CD4-positive, alpha-beta memory T cell (primary cell): ENCODE results near the gene SSBP3. TPM values are rescaled to one million over a fixed set of nuclear protein-coding genes. Genes with fewer than 3 reads are reported as not detected.

Experiments used
- CTCF ChIA-PET: fragments of 350-600 bp; sonication (Branson Sonifier 250); formaldehyde crosslinking; loops from one replicate; lab custom pipeline; 2021; ENCODE audit warnings: inconsistent platforms; ENCODE audit not compliant: partially characterized antibody; lab: Charles Lee
- POLR2A ChIA-PET: fragments of 350-600 bp; sonication (Branson Sonifier 250); formaldehyde crosslinking; loops from one replicate; lab custom pipeline; 2021; ENCODE audit not compliant: partially characterized antibody; lab: Charles Lee
- DNase-seq, 5 donors: peaks; one replicate each; pipeline versions ENCODE4 v3.0.0 to v3.0.0-alpha.2; 2020 to 2022; ENCODE audit warnings: mixed read lengths in 1 of 5
- H3K27ac ChIP-seq: one replicate; pipeline ENCODE4 v1.7.0; 2013; ENCODE audit warnings: low read depth, low read length
- H3K27me3 ChIP-seq: 2 replicates; pipeline ENCODE4 v1.7.0; 2013; ENCODE audit warnings: mild to moderate bottlenecking, low read length, moderate library complexity; ENCODE audit not compliant: insufficient read depth
- H3K36me3 ChIP-seq: 2 replicates; pipeline ENCODE4 v1.7.0; 2013; ENCODE audit warnings: mild to moderate bottlenecking, low read length, moderate library complexity; ENCODE audit not compliant: insufficient read depth
- H3K4me1 ChIP-seq: 2 replicates; pipeline ENCODE4 v1.7.0; 2013; ENCODE audit warnings: mild to moderate bottlenecking, low read length, moderate library complexity; ENCODE audit not compliant: insufficient read depth
- H3K4me3 ChIP-seq, 2 donors: one replicate each; pipeline ENCODE4 v1.7.0; 2013; ENCODE audit warnings: low read length in 2 of 2, mild to moderate bottlenecking in 1 of 2
- H3K9me3 ChIP-seq, 2 donors: one replicate each; pipeline ENCODE4 v1.7.0; 2013; ENCODE audit warnings: low read length in 2 of 2, control low read depth in 1 of 2; ENCODE audit not compliant: control insufficient read depth in 1 of 2
- H3K27ac Mint-ChIP-seq, 7 donors: one replicate each; pipeline ENCODE4 v1.8.0; 2020 to 2021; ENCODE audit warnings: mixed read lengths in 7 of 7, mild to moderate bottlenecking in 6 of 7, inconsistent platforms in 3 of 7, moderate library complexity in 3 of 7
- H3K27me3 Mint-ChIP-seq, 2 donors: one replicate each; pipeline ENCODE4 v1.8.0; 2020 to 2021; ENCODE audit warnings: mixed read lengths in 2 of 2
- H3K36me3 Mint-ChIP-seq, 2 donors: one replicate each; pipeline ENCODE4 v1.8.0; 2020 to 2021; ENCODE audit warnings: mixed read lengths in 2 of 2, inconsistent platforms in 1 of 2, mild to moderate bottlenecking in 1 of 2
- H3K4me1 Mint-ChIP-seq, 4 donors: one replicate each; pipeline ENCODE4 v1.8.0; 2020 to 2021; ENCODE audit warnings: mixed read lengths in 4 of 4, mild to moderate bottlenecking in 1 of 4
- H3K4me3 Mint-ChIP-seq, 8 donors: one replicate each; pipeline ENCODE4 v1.8.0; 2020 to 2021; ENCODE audit warnings: mixed read lengths in 8 of 8, mild to moderate bottlenecking in 7 of 8, moderate library complexity in 6 of 8, inconsistent platforms in 3 of 8
- H3K9me3 Mint-ChIP-seq, 8 donors: one replicate each; pipeline ENCODE4 v1.8.0; 2020 to 2021; ENCODE audit warnings: mixed read lengths in 8 of 8, mild to moderate bottlenecking in 5 of 8, inconsistent platforms in 3 of 8, moderate library complexity in 1 of 8
- intact Hi-C: fragments of 100-400 bp; cut with micrococcal nuclease; formaldehyde crosslinking; loops from one replicate; pipeline ENCODE4 v1.15.1; 2023
- polyA plus RNA-seq, 2 donors: library from polyadenylated mRNA; unstranded; fragments of 300-500 nt; fragmentation: Illumina TruSeq; gene quantifications; one replicate each; pipeline ENCODE4 v1.2.3, GENCODE V29; 2021
- total RNA-seq, 2 experiments: library from RNA; stranded (reverse); gene quantifications; one replicate each; pipeline ENCODE4 v1.2.3, GENCODE V29; 2021

Gene SSBP3
- total and polyA plus RNA-seq, 4 experiments from 2014 or later, result 10.9 to 87.6 (median 45.1) TPM

DNA sequence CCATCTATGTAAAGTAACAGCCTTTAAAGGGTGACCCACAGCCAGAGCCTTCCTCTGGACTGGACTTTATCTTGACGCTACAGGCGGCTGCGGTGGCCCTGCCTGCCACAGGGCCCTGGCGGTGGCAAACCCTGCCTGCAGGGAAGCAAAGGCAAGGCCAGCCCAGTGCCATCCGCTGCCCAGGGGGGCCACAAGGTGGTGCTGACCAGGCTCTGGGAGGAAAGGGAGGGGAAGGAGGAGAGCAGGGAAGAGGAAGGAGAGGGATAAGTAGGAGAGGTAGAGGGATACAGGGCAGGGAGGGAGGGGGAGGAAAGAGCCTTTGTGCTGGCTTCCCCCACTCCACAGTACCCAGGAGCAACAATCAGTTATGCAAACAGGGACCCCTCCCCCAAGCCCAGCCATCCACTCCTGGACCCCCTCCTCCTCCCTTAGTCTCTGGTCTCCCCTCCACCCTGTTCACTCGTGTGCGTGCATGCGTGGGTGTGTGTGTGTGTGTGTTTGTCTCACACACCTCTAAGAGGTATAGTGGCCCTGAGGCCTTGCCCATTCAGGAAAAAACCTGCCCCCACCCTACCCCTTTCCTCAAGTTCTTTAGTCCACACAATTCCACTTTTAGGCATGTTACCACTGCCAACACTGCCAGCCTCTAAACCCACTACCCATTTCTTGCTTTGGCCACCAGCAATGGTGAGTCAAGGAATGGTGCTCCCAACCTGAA is 30.3 kb downstream of the SSBP3 start:
- ChIA-PET CTCF (no interaction called here), POLR2A (no interaction called here)
- H3K4me1 Mint-ChIP-seq, result peaks cover 44 to 90% (median 67%) of the 10 kb centered on the region in 4 donors
- intact Hi-C loops, result no loop called here
- H3K4me3 Mint-ChIP-seq, result peak overlapping the region in 1 of 8 donors; percentile 70
- no peaks in the 10 kb centered on the region for H3K9me3 ChIP-seq
- H3K27ac Mint-ChIP-seq, result peak overlapping the region in 6 of 7 donors; percentile 11 to 85 (median 66)
- peaks cover 54% of the 10 kb centered on the region for H3K4me1 ChIP-seq
- no peak overlapping the region for H3K27ac ChIP-seq
- no peak for DNase-seq
- no peak overlapping the region for H3K4me3 ChIP-seq
- peaks cover 7% of the 10 kb centered on the region for H3K36me3 ChIP-seq
- no peaks in the 10 kb centered on the region for H3K9me3 Mint-ChIP-seq
- no peaks in the 10 kb centered on the region for H3K27me3 Mint-ChIP-seq
- H3K27me3 ChIP-seq, result no peaks in the 10 kb centered on the region
- H3K36me3 Mint-ChIP-seq, result peaks cover 5 to 20% of the 10 kb centered on the region in 2 donors

DNA sequence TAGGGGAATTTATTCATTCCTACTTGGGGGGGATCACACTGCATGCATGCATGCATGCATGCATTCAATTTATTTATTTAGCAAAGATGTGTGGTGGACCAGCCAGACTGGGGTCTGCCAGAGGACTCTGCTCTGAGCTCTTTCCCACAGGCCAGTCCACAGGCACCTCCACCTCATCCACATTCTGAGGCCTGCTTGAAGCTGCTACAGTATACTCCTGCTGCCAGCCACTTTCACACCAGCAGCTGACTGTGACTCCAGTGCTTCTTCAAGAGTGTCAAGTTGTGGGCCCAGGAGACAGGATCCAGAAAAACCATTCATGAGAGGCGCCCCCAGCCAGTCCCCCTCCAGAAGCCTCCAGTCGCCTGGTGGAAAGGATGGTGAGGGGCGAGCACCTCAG is 30.9 kb downstream of the SSBP3 start:
- no peaks in the 10 kb centered on the region for H3K27me3 ChIP-seq
- ChIA-PET CTCF (no interaction called here), POLR2A (no interaction called here)
- Mint-ChIP-seq H3K27me3 (no peaks in the 10 kb centered on the region), H3K4me1 (peaks cover 44 to 86% (median 65%) of the 10 kb centered on the region in 4 donors), H3K27ac (no peak overlapping the region), H3K36me3 (peaks cover 7 to 23% of the 10 kb centered on the region in 2 donors), H3K4me3 (no peak overlapping the region), H3K9me3 (no peaks in the 10 kb centered on the region)
- H3K4me1 ChIP-seq, result peaks cover 48% of the 10 kb centered on the region
- H3K4me3 ChIP-seq, result no peak overlapping the region
- no peaks in the 10 kb centered on the region for H3K9me3 ChIP-seq
- no peak for DNase-seq
- H3K36me3 ChIP-seq, result peaks cover 2% of the 10 kb centered on the region
- intact Hi-C loops, result no loop called here
- no peak overlapping the region for H3K27ac ChIP-seq

DNA sequence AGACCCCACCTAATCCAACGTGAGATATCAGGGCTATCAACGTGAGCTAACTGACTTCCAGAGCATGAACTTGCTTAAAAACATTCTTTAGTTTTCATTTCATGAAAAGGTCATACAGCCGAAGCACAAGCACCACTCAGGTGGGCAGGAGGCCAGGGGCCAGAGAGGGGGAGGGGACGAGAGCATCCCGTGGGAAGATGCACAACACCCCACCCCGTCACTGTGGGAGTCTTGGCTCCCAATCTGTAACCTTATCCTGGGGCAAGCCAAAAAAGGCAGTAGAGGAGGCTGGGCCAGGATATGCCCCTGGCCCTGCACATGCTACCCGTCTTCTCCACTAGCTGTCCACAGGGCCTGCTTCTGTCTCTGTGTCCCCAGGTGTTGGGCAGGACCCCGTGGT is 31.4 kb downstream of the SSBP3 start:
- POLR2A ChIA-PET, result no interaction called here
- Histone ChIP-seq H3K27ac (no peak overlapping the region), H3K27me3 (no peaks in the 10 kb centered on the region), H3K36me3 (peaks cover 2% of the 10 kb centered on the region), H3K9me3 (no peaks in the 10 kb centered on the region), H3K4me1 (peaks cover 44% of the 10 kb centered on the region), H3K4me3 (no peak overlapping the region)
- no peak for DNase-seq
- Mint-ChIP-seq H3K4me1 (peaks cover 44 to 87% (median 62%) of the 10 kb centered on the region in 4 donors), H3K9me3 (no peaks in the 10 kb centered on the region), H3K27ac (peak overlapping the region in 1 of 7 donors; percentile 70), H3K36me3 (peaks cover 12 to 23% of the 10 kb centered on the region in 2 donors), H3K27me3 (no peaks in the 10 kb centered on the region), H3K4me3 (no peak overlapping the region)
- intact Hi-C loops, result no loop called here
- CTCF ChIA-PET, result no interaction called here

DNA sequence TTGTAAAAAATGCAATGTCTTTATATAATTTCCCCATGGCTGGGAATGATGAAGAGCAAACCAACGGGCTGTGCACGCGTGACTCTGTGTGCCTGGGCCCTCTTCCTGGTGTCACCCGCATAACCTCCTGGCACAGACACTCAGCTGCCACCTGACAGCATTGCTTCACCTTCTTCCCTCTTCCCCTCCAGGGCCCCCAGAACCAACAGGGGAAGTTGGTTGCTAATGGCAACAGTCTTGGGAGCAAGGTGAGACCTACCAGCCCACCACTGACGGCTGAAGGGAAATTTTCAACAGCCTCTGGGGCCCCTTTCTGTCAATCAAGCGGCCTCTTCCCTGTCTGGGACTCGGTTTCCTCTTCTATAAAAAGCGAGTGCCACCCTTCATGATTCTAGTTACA is 33.2 kb downstream of the SSBP3 start:
- CTCF ChIA-PET, result no interaction called here
- intact Hi-C loops, result no loop called here
- Histone ChIP-seq H3K4me3 (no peak overlapping the region), H3K9me3 (no peaks in the 10 kb centered on the region), H3K27ac (no peak overlapping the region), H3K27me3 (no peaks in the 10 kb centered on the region), H3K4me1 (peaks cover 38% of the 10 kb centered on the region), H3K36me3 (peaks cover 5% of the 10 kb centered on the region)
- H3K4me3 Mint-ChIP-seq, result no peak overlapping the region
- H3K4me1 Mint-ChIP-seq, result peaks cover 39 to 81% (median 60%) of the 10 kb centered on the region in 4 donors
- no peak for DNase-seq
- POLR2A ChIA-PET, result no interaction called here
- no peaks in the 10 kb centered on the region for H3K27me3 Mint-ChIP-seq
- H3K9me3 Mint-ChIP-seq, result no peaks in the 10 kb centered on the region
- H3K36me3 Mint-ChIP-seq, result peaks cover 13 to 19% of the 10 kb centered on the region in 2 donors
- H3K27ac Mint-ChIP-seq, result peak overlapping the region in 5 of 7 donors; percentile 43 to 70 (median 47)

DNA sequence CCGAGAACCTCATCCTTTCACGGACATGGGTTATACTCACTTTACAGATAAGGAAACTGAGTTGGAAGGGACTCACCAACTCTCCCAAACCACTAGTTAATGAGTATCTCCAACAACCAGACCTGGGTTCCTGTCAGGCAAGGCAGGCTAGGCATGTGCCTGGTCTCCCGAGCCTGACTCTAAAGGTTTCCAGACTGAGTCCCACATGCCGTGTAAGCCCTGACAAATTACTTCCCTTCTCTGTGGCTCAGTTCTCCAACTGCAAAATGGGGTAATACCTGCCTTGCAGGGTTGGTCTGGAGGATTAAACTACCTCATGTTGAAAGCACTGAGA is 34.3 kb downstream of the SSBP3 start:
- Histone ChIP-seq H3K4me1 (peaks cover 27% of the 10 kb centered on the region), H3K36me3 (peaks cover 5% of the 10 kb centered on the region), H3K9me3 (no peaks in the 10 kb centered on the region), H3K4me3 (no peak overlapping the region), H3K27me3 (no peaks in the 10 kb centered on the region), H3K27ac (no peak overlapping the region)
- ChIA-PET POLR2A (no interaction called here), CTCF (no interaction called here)
- no peaks in the 10 kb centered on the region for H3K27me3 Mint-ChIP-seq
- H3K36me3 Mint-ChIP-seq, result peaks cover 13 to 16% of the 10 kb centered on the region in 2 donors
- intact Hi-C loops, result no loop called here
- H3K4me3 Mint-ChIP-seq, result no peak overlapping the region
- peaks cover 32 to 70% (median 51%) of the 10 kb centered on the region in 4 donors for H3K4me1 Mint-ChIP-seq
- H3K9me3 Mint-ChIP-seq, result no peaks in the 10 kb centered on the region
- DNase-seq, result no peak
- H3K27ac Mint-ChIP-seq, result peak overlapping the region in 2 of 7 donors; percentile 29 to 70

DNA sequence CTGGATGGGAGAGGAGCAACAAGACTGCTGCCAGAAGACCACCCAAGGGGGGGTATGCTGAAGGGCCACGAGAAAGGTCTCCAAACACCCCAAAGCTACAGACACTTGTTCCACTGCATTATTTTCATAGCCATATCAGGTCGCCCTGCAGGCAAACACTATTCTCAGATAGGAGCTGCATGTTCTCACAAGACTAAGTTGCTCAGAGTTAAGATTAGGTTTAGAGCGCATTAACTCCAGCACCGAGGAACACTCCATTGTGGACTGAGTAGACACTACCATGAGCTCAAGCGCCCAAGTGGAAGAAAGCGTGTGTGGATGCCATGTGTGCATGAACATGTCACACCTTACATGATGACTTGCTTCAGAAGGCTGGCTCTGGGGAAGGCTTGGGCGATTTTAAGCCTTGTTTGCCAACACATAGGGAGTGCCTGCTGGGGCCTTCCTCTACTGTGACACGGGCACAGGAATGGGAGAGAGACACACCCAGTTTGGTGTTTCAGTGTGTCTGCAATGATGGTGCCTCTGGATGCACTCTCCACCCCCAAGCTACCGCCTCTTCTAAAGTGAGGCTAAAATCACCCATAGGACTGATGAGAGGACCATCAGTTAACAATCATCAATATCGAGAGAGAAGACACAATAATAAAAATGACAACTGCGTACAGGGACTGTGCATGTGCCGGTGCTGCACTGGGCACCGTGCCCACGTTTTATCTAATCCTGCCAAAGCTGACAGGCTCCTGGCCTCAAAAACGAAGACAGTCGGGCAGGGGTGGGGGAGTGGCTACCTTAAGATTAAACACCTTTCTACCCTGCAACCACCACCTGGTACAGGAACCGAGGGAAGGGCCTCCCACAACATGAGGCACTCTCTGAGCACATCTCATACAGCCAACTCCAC is 34.9 kb downstream of the SSBP3 start:
- intact Hi-C loops, result no loop called here
- CTCF ChIA-PET, result interaction anchor here (2.1 kb wide), 1 partner anchor 118 kb away, joined by 5 read pairs; no protein-coding TSS in a partner anchor

More for the DNA sequence above, 34.9 kb downstream of the SSBP3 start:
- Mint-ChIP-seq H3K36me3 (peaks cover 14 to 16% of the 10 kb centered on the region in 2 donors), H3K27ac (peak overlapping the region in 1 of 7 donors; percentile 58), H3K4me1 (peaks cover 26 to 64% (median 46%) of the 10 kb centered on the region in 4 donors), H3K4me3 (peak overlapping the region in 1 of 8 donors; percentile 6), H3K27me3 (no peaks in the 10 kb centered on the region), H3K9me3 (no peaks in the 10 kb centered on the region)
- Histone ChIP-seq H3K4me3 (no peak overlapping the region), H3K4me1 (peaks cover 21% of the 10 kb centered on the region), H3K27ac (no peak overlapping the region), H3K36me3 (peaks cover 5% of the 10 kb centered on the region), H3K27me3 (no peaks in the 10 kb centered on the region), H3K9me3 (no peaks in the 10 kb centered on the region)
- POLR2A ChIA-PET, result interaction anchor here (0.5 kb wide), 1 partner anchor 320 kb away, joined by 3 read pairs; no protein-coding TSS in a partner anchor
- no peak for DNase-seq
